GM21825 (cell line): Measurements from ENCODE around the gene GALNT16.
"Not testable (repeated sequence)": the region's sequence is repeated elsewhere in the genome, so short reads cannot be mapped to it uniquely, and the experiment has no call there.

Experiments used
- ATAC-seq: cut with Tn5 transposase; IDR thresholded peaks from one replicate; pipeline ENCODE4 v1.9.1; 2021; ENCODE audit warnings: mild to moderate bottlenecking, moderate library complexity; ENCODE audit not compliant: unreplicated experiment

Gene GALNT16

GRCh38 chr14:69259527-69260189, at the start of gene GALNT16:
TSS of gene GALNT16 (plus strand) at chr14:69260158. CDS start at chr14:69260291, 133 bp downstream.
- no peak for ATAC-seq

- no peak for ATAC-seq
Observed at GRCh38 chr14:69214393-69214792, 45.6 kb upstream of the GALNT16 start.

GRCh38 chr14:69217663-69218062, 42.3 kb upstream of the GALNT16 start:
- not testable (repeated sequence) for ATAC-seq

- ATAC-seq, result no peak
Observed at GRCh38 chr14:69224946-69225345, 35.0 kb upstream of the GALNT16 start.

- no peak for ATAC-seq
Observed at GRCh38 chr14:69226178-69226577, 33.8 kb upstream of the GALNT16 start.

- no peak for ATAC-seq
Observed at GRCh38 chr14:69226736-69227135, 33.2 kb upstream of the GALNT16 start.

GRCh38 chr14:69231486-69231885, 28.5 kb upstream of the GALNT16 start:
- ATAC-seq, result no peak

GRCh38 chr14:69232388-69232787, 27.6 kb upstream of the GALNT16 start:
- ATAC-seq, result no peak

GRCh38 chr14:69234106-69234505, 25.9 kb upstream of the GALNT16 start:
- ATAC-seq, result no peak

GRCh38 chr14:69235708-69236107, 24.2 kb upstream of the GALNT16 start:
- ATAC-seq, result no peak

GRCh38 chr14:69237142-69237541, 22.8 kb upstream of the GALNT16 start:
- ATAC-seq, result no peak

GRCh38 chr14:69237584-69237983, 22.4 kb upstream of the GALNT16 start:
- ATAC-seq, result no peak

GRCh38 chr14:69238883-69239282, 21.1 kb upstream of the GALNT16 start:
- no peak for ATAC-seq

- ATAC-seq, result no peak
Observed at GRCh38 chr14:69240527-69241173, 19.3 kb upstream of the GALNT16 start.

GRCh38 chr14:69241577-69241976, 18.4 kb upstream of the GALNT16 start:
- no peak for ATAC-seq

- no peak for ATAC-seq
Observed at GRCh38 chr14:69242311-69243224, 17.4 kb upstream of the GALNT16 start.

- no peak for ATAC-seq
Observed at GRCh38 chr14:69244946-69245345, 15.0 kb upstream of the GALNT16 start.

- ATAC-seq, result no peak
Observed at GRCh38 chr14:69246331-69246730, 13.6 kb upstream of the GALNT16 start.

GRCh38 chr14:69247676-69248440, 12.1 kb upstream of the GALNT16 start:
- ATAC-seq, result no peak

GRCh38 chr14:69249603-69250002, 10.4 kb upstream of the GALNT16 start:
- no peak for ATAC-seq

- ATAC-seq, result no peak
Observed at GRCh38 chr14:69252851-69253250, 7.1 kb upstream of the GALNT16 start.
